CD14-positive monocyte (primary cell): ENCODE measurements around the gene RBM11. TPM values are rescaled to one million over a fixed set of nuclear protein-coding genes. Genes with fewer than 3 reads are reported as not detected.

ENCODE experiments used
- DNase-seq, 3 donors: peaks; one replicate each; pipeline ENCODE4 v3.0.0-alpha.2; 2011 to 2022
- H2AFZ ChIP-seq: 2 replicates; pipeline ENCODE4 v1.6.0; 2012; ENCODE audit warnings: mild to moderate bottlenecking, low read depth, low read length, inconsistent platforms; ENCODE audit not compliant: insufficient read depth, poor library complexity, severe bottlenecking
- H3K27ac ChIP-seq, 2 donors: 1 replicate in 1 of 2; 2 replicates in 1 of 2; pipeline ENCODE4 v1.5.1; 2012 to 2013; ENCODE audit warnings: low read length in 2 of 2, control low read depth in 1 of 2, inconsistent platforms in 1 of 2, low read depth in 1 of 2, mild to moderate bottlenecking in 1 of 2
- H3K27me3 ChIP-seq, 2 donors: one replicate each; pipeline versions ENCODE4 v1.6.0 to v1.6.1; 2011 to 2013; ENCODE audit warnings: low read length in 2 of 2; ENCODE audit not compliant: control insufficient read depth in 2 of 2, insufficient read depth in 2 of 2
- H3K36me3 ChIP-seq, 2 donors: replicated peaks in 1 of 2; 1 replicate in 1 of 2; 2 replicates in 1 of 2; pipeline versions ENCODE4 v1.5.1 to v1.6.1; 2012 to 2013; ENCODE audit warnings: low read length in 2 of 2, control low read depth in 1 of 2, inconsistent platforms in 1 of 2, mild to moderate bottlenecking in 1 of 2; ENCODE audit not compliant: insufficient read depth in 2 of 2, control insufficient read depth in 1 of 2
- H3K4me1 ChIP-seq, 2 donors: 1 replicate in 1 of 2; 2 replicates in 1 of 2; pipeline versions ENCODE4 v1.5.1 to v1.6.1; 2012 to 2013; ENCODE audit warnings: low read length in 2 of 2, control low read depth in 1 of 2, inconsistent platforms in 1 of 2, mild to moderate bottlenecking in 1 of 2, moderate library complexity in 1 of 2; ENCODE audit not compliant: insufficient read depth in 2 of 2, control insufficient read depth in 1 of 2
- H3K4me2 ChIP-seq: replicated peaks from 2 replicates; pipeline ENCODE3; 2012; ENCODE audit warnings: low read length, moderate library complexity, mild to moderate bottlenecking; ENCODE audit not compliant: poor library complexity, severe bottlenecking; ENCODE audit errors: extremely low read depth
- H3K4me3 ChIP-seq, 3 experiments: fragments of 200-600 bp in 1 of 3; sonication (generic) in 1 of 3; replicated peaks in 1 of 3; 1 replicate in 2 of 3; 2 replicates in 1 of 3; pipeline ENCODE4 v1.5.1; 2011 to 2013; ENCODE audit warnings: low read length in 3 of 3, mild to moderate bottlenecking in 3 of 3, control low read depth in 2 of 3, low read depth in 2 of 3, inconsistent platforms in 1 of 3, moderate library complexity in 1 of 3
- H3K79me2 ChIP-seq: 2 replicates; pipeline ENCODE4 v1.6.0; 2012; ENCODE audit warnings: mild to moderate bottlenecking, control low read depth, inconsistent platforms, low read length, moderate library complexity; ENCODE audit not compliant: insufficient read depth
- H3K9ac ChIP-seq: 2 replicates; pipeline ENCODE4 v1.6.0; 2017; ENCODE audit warnings: low read length, mild to moderate bottlenecking; ENCODE audit not compliant: insufficient read depth, poor library complexity, severe bottlenecking
- H3K9me3 ChIP-seq, 2 donors: replicated peaks in 1 of 2; 1 replicate in 1 of 2; 2 replicates in 1 of 2; pipeline versions ENCODE4 v1.5.1 to v1.6.1; 2012 to 2013; ENCODE audit warnings: low read length in 2 of 2, control low read depth in 1 of 2; ENCODE audit not compliant: control insufficient read depth in 1 of 2, insufficient read depth in 1 of 2
- H4K20me1 ChIP-seq: 2 replicates; pipeline ENCODE4 v1.6.0; 2012; ENCODE audit warnings: mild to moderate bottlenecking, low read length, control low read depth, moderate library complexity; ENCODE audit not compliant: insufficient read depth
- H3K27ac Mint-ChIP-seq, 7 donors: one replicate each; pipeline ENCODE4 v1.8.0; 2020; ENCODE audit warnings: mild to moderate bottlenecking in 7 of 7, mixed read lengths in 7 of 7, moderate library complexity in 6 of 7, inconsistent platforms in 2 of 7
- H3K27me3 Mint-ChIP-seq, 3 donors: one replicate each; pipeline ENCODE4 v1.8.0; 2021 to 2022; ENCODE audit warnings: low read depth in 3 of 3, mild to moderate bottlenecking in 3 of 3, mixed read lengths in 3 of 3, moderate library complexity in 3 of 3, inconsistent platforms in 1 of 3
- H3K36me3 Mint-ChIP-seq, 2 donors: one replicate each; pipeline ENCODE4 v1.8.0; 2020; ENCODE audit warnings: mixed read lengths in 2 of 2, inconsistent platforms in 1 of 2, mild to moderate bottlenecking in 1 of 2
- H3K4me1 Mint-ChIP-seq: one replicate; pipeline ENCODE4 v1.8.0; 2020; ENCODE audit warnings: mild to moderate bottlenecking, mixed read lengths
- H3K4me3 Mint-ChIP-seq, 2 donors: one replicate each; pipeline ENCODE4 v1.8.0; 2020; ENCODE audit warnings: mild to moderate bottlenecking in 2 of 2, mixed read lengths in 2 of 2, moderate library complexity in 1 of 2
- H3K9me3 Mint-ChIP-seq, 7 donors: one replicate each; pipeline ENCODE4 v1.8.0; 2020 to 2022; ENCODE audit warnings: mixed read lengths in 7 of 7, mild to moderate bottlenecking in 6 of 7, moderate library complexity in 6 of 7, inconsistent platforms in 2 of 7
- CTCF ChIP-seq: fragments of 200-600 bp; IDR thresholded peaks from one replicate; pipeline ENCODE4 v1.8.0; 2022; ENCODE audit warnings: antibody characterized with exemption, mild to moderate bottlenecking
- WGBS: methylation state at CpG from one replicate; pipeline ENCODE4 v1.1.5; 2013; ENCODE audit warnings: missing lambda C conversion rate; ENCODE audit not compliant: insufficient coverage; 5-methylcytosine and 5-hydroxymethylcytosine counted together
- intact Hi-C, 2 donors: fragments of 100-400 bp; cut with micrococcal nuclease; formaldehyde crosslinking; loops; one replicate each; pipeline versions ENCODE4 v1.15.0 to v1.15.1; 2023
- polyA plus RNA-seq, 3 donors: library from polyadenylated mRNA; depleted of rRNA in 1 of 3; unstranded in 2 of 3; stranded (reverse) in 1 of 3; fragments of 300-500 nt in 2 of 3; fragments of >200 nt in 1 of 3; fragmentation: Illumina TruSeq in 2 of 3; gene quantifications; 1 replicate in 2 of 3; 2 replicates in 1 of 3; pipeline ENCODE4 v1.2.3, GENCODE V29; 2012 to 2021

The RBM11 gene
- polyA plus RNA-seq, 3 donors = 0.47 TPM; not detected in 2

- Histone ChIP-seq H3K9ac (no peak overlapping the region), H3K79me2 (no peaks in the 10 kb centered on the region), H3K4me1 (peaks cover 9 to 13% of the 10 kb centered on the region in 2 donors), H3K27ac (no peak overlapping the region), H3K4me3 (no peak overlapping the region), H3K9me3 (no peaks in the 10 kb centered on the region), H3K36me3 (no peaks in the 10 kb centered on the region), H2AFZ (no peak overlapping the region), H3K27me3 (peaks cover 8 to 24% of the 10 kb centered on the region in 2 donors), H4K20me1 (no peaks in the 10 kb centered on the region), H3K4me2 (no peak overlapping the region)
- DNase-seq = no peak
- peaks cover 3 to 13% (median 8%) of the 10 kb centered on the region in 3 donors for H3K27me3 Mint-ChIP-seq
- no peaks in the 10 kb centered on the region for H3K36me3 Mint-ChIP-seq
- intact Hi-C loops = no loop called here
- H3K4me3 Mint-ChIP-seq = no peak overlapping the region
- peaks cover 10% of the 10 kb centered on the region for H3K4me1 Mint-ChIP-seq
- no peak overlapping the region for H3K27ac Mint-ChIP-seq
- peaks cover 0 to 3% (median 0%) of the 10 kb centered on the region in 7 donors for H3K9me3 Mint-ChIP-seq
- no peak for TF ChIP-seq CTCF
These were observed 2.8 kb upstream of the RBM11 start for GRCh38 chr21:14213164-14213563.

DNA sequence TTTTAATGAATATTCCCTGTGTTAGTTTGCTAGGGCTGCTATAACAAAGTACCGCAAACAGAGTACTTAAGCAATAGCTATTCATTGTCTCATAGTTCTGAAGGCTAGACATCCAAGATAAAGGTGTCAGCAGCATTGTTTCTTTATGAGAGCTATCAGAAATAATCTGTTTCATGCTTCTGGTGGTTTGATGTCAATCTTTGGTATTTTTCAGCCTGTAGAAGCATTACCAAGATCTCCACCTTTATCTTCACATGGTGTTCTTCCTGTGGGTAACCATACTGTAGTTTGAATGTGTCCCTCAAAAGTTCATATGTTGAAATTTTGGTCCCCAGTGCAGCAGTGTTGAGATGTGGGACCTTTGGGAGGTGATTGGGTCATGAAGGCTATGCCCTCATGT, 7.4 kb downstream of the RBM11 start:
- no peaks in the 10 kb centered on the region for H3K36me3 ChIP-seq
- no peak overlapping the region for H3K27ac ChIP-seq
- no peaks in the 10 kb centered on the region for H3K27me3 ChIP-seq
- H3K4me2 ChIP-seq = no peak overlapping the region
- H2AFZ ChIP-seq = no peak overlapping the region
- TF ChIP-seq CTCF = no peak
- H3K27ac Mint-ChIP-seq = no peak overlapping the region
- H3K9ac ChIP-seq = no peak overlapping the region
- no peaks in the 10 kb centered on the region for H3K9me3 ChIP-seq
- no peak for DNase-seq
- peaks cover 7% of the 10 kb centered on the region for H3K4me1 Mint-ChIP-seq
- no CpG with 5 or more reads among the region's 1 CpG for WGBS
- peaks cover 0 to 3% (median 1%) of the 10 kb centered on the region in 7 donors for H3K9me3 Mint-ChIP-seq
- H3K4me3 Mint-ChIP-seq = no peak overlapping the region
- no peak overlapping the region for H3K4me3 ChIP-seq
- H3K4me1 ChIP-seq = peaks cover 0 to 3% of the 10 kb centered on the region in 2 donors
- no peaks in the 10 kb centered on the region for H4K20me1 ChIP-seq
- peaks cover 0 to 2% (median 0%) of the 10 kb centered on the region in 3 donors for H3K27me3 Mint-ChIP-seq
- H3K36me3 Mint-ChIP-seq = no peaks in the 10 kb centered on the region
- intact Hi-C loops = no loop called here
- no peaks in the 10 kb centered on the region for H3K79me2 ChIP-seq
